Ecto neural progenitor cell (in vitro differentiated cells): ENCODE data around the gene AP3B1.

Experiments
- DNase-seq: peaks from one replicate; pipeline ENCODE4 v3.0.0-alpha.2; 2018; ENCODE audit warnings: low spot score

AP3B1 gene

GRCh38 chr5:78294248-78295034 is at the start of gene AP3B1:
Gene AP3B1, minus strand, starts transcription at chr5:78294698. Its CDS starts 119 bp downstream, at chr5:78294579.
- DNase-seq = peak; percentile 99

GRCh38 chr5:78341440-78341839 is 46.9 kb upstream of the AP3B1 start:
- DNase-seq = no peak

GRCh38 chr5:78339617-78340436 is 45.3 kb upstream of the AP3B1 start:
- no peak for DNase-seq

GRCh38 chr5:78336698-78337097 is 42.2 kb upstream of the AP3B1 start:
- DNase-seq = no peak

- no peak for DNase-seq
Measured at GRCh38 chr5:78335976-78336375, 41.5 kb upstream of the AP3B1 start.

GRCh38 chr5:78334811-78335210 is 40.3 kb upstream of the AP3B1 start:
- no peak for DNase-seq

GRCh38 chr5:78331523-78332080 is 37.1 kb upstream of the AP3B1 start:
- no peak for DNase-seq

GRCh38 chr5:78328585-78329173 is 34.2 kb upstream of the AP3B1 start:
- DNase-seq = no peak

- no peak for DNase-seq
Measured at GRCh38 chr5:78327761-78328510, 33.4 kb upstream of the AP3B1 start.

- no peak for DNase-seq
Measured at GRCh38 chr5:78326930-78327329, 32.4 kb upstream of the AP3B1 start.

GRCh38 chr5:78323241-78323640 is 28.7 kb upstream of the AP3B1 start:
- DNase-seq = no peak

- DNase-seq = no peak
Measured at GRCh38 chr5:78320401-78320800, 25.9 kb upstream of the AP3B1 start.

- DNase-seq = no peak
Measured at GRCh38 chr5:78318337-78318736, 23.8 kb upstream of the AP3B1 start.

- no peak for DNase-seq
Measured at GRCh38 chr5:78317515-78317914, 23.0 kb upstream of the AP3B1 start.

- DNase-seq = no peak
Measured at GRCh38 chr5:78308703-78309102, 14.2 kb upstream of the AP3B1 start.

GRCh38 chr5:78300464-78301045 is 6.1 kb upstream of the AP3B1 start:
- no peak for DNase-seq

GRCh38 chr5:78295035-78295961 is 800 bp upstream of the AP3B1 start:
- DNase-seq = peak; percentile 57

GRCh38 chr5:78293851-78294247 is 649 bp downstream of the AP3B1 start:
- DNase-seq = no peak

GRCh38 chr5:78291687-78292086 is 2.8 kb downstream of the AP3B1 start:
- no peak for DNase-seq

- DNase-seq = no peak
Measured at GRCh38 chr5:78289911-78290310, 4.6 kb downstream of the AP3B1 start.
